Esophagus muscularis mucosa (tissue), 3 donors: ENCODE data around the gene PCBP3.

Experiments
- CTCF ChIP-seq, 3 experiments: fragments of 200-600 bp in 2 of 3; fragments of 450-650 bp in 1 of 3; sonication (generic) in 2 of 3; IDR thresholded peaks; one replicate each; pipeline ENCODE4 v1.5.1; 2017 to 2019; ENCODE audit warnings: antibody characterized with exemption in 3 of 3, mild to moderate bottlenecking in 2 of 3, moderate library complexity in 1 of 3
- POLR2A ChIP-seq: fragments of 450-650 bp; IDR thresholded peaks from one replicate; pipeline ENCODE4 v1.6.1; 2017; ENCODE audit warnings: antibody characterized with exemption, moderate library complexity, mild to moderate bottlenecking, low read depth

- TF ChIP-seq CTCF (IDR thresholded peaks at IDR 0.05): no peak
- no peak for TF ChIP-seq POLR2A
Measured at GRCh38 chr21:45739218-45740087, 95.9 kb downstream of the PCBP3 start.
